HG03558 (cell line): ENCODE results near the gene ZNF688.
A peak's percentile ranks its signal among the peaks of the same experiment; 100 is the strongest.
"Not testable (repeated sequence)": the region's sequence is repeated elsewhere in the genome, so short reads cannot be mapped to it uniquely, and the experiment has no call there.

Experiments
- ATAC-seq: cut with Tn5 transposase; IDR thresholded peaks from one replicate; pipeline ENCODE4 v1.9.1; 2021; ENCODE audit warnings: moderate number of reproducible peaks; ENCODE audit not compliant: unreplicated experiment; ENCODE audit errors: extremely low read depth

The ZNF688 gene

DNA sequence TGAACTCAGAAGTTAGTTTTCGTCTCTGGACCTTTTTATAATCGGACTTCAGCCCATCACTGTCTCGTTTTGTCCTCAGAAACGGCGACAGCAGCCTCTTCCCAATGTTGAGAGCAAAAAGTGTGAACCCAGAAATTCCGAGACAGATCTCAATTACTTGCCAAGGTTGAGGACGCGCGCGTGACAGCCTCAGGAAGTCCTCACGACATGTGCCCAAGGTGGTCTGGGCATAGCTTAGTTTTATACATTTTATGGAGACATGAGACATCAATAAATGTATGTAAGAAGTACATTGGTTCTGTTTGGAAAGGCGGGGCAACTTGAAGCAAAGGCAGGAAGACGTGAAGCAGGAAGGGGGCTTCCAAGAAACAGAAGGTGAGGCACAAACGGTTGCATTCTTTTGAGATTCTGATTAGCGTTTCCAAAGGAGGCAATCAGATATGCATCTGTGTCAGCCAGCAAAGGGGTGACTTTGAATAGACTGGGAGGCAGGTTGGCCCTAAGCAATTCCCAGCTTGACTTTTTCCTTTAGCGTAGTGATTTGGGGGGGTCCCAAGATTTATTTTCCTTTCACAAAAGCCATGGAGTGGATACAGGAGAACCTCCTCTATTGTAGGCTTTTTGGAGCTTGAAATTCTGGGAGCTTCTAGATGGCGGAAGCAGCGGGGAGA is 36.3 kb downstream of the ZNF688 start:
- no peak for ATAC-seq

GRCh38 chr16:30534368-30535105 is 37.0 kb downstream of the ZNF688 start, which contains the start of gene ZNF747:
TSS of gene ZNF747 (minus strand) at chr16:30534858. CDS start at chr16:30534679, 179 bp downstream.
- no peak for ATAC-seq

DNA sequence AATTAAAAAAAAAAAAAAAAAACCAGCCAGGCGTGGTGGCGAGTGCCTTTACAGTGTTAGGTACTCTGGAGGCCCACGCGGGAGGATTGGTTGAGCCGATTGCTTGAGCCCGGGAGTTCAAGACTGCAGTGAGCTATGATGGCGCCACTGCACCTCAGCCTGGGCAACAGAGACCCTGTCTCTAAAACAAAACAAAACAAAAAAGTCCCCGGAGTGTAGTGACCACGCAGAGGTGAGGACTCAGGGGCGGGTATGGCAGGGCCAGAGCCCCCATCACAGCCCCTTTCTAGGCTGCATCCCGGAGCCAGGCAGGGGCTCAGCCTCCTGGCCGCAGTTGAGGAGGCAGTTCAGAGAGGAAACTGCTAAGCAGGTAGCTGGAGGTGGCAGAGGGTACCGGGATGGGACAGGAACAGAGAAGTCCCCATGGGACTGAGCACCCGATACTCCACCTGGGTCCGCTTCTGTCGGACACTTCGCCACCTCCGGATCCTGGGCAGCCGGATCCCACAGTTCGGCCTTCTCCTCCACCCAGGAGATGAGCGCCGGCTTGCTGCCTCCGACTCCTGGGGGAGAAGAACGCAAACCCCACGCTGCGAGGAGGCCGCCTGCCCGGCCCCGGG is 37.7 kb downstream of the ZNF688 start:
- ATAC-seq: no peak

DNA sequence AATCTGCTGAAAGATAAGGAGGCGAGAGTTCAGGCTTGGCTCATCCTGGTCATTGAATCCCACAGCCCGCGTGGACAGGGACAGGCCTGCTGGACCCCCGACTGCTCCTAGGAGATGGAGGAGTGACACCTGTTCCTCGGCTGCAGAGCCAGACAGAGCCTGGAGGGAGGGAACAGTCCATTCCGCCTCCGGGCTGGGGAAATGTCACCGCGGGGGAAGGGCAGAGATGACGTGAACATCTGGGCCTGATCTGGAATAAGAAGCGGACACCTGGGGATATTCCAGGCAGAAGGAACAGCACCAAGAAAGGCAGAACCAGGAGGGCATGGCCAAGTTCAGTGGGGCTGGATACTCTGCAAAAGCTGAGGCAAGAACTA is 38.4 kb downstream of the ZNF688 start:
- no peak for ATAC-seq

- ATAC-seq: no peak
These were observed 39.0 kb downstream of the ZNF688 start for GRCh38 chr16:30532285-30533145.

GRCh38 chr16:30530163-30531037 is 41.1 kb downstream of the ZNF688 start:
- ATAC-seq: no peak

- ATAC-seq: no peak
These were observed 42.6 kb downstream of the ZNF688 start for GRCh38 chr16:30528799-30529457.

DNA sequence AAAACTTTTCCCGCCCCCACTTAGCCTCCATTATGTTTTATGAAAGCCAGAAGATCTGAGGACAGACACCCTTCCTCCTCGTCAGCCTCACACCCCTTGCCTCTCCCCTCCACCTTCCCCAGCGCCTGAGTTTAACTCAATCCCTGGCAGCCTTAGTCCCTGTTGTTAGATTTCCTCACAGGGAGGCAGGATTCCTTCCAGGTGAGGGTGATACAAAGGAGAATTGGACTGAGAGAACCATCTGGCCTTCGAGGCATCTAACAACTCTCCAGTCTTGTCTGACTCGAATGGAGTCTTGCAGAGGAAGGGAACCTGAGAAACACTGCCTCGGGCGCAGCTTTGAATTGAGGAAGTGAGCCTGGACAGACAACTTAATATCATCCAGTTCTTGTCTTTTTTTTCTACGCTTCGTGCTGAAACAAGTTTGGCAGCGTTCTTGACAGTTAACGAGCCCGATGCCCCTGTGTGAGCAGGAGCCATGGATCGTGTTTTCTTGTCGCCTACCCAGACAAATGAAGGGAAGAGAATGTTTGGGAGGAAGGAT is 43.8 kb downstream of the ZNF688 start:
- no peak for ATAC-seq

DNA sequence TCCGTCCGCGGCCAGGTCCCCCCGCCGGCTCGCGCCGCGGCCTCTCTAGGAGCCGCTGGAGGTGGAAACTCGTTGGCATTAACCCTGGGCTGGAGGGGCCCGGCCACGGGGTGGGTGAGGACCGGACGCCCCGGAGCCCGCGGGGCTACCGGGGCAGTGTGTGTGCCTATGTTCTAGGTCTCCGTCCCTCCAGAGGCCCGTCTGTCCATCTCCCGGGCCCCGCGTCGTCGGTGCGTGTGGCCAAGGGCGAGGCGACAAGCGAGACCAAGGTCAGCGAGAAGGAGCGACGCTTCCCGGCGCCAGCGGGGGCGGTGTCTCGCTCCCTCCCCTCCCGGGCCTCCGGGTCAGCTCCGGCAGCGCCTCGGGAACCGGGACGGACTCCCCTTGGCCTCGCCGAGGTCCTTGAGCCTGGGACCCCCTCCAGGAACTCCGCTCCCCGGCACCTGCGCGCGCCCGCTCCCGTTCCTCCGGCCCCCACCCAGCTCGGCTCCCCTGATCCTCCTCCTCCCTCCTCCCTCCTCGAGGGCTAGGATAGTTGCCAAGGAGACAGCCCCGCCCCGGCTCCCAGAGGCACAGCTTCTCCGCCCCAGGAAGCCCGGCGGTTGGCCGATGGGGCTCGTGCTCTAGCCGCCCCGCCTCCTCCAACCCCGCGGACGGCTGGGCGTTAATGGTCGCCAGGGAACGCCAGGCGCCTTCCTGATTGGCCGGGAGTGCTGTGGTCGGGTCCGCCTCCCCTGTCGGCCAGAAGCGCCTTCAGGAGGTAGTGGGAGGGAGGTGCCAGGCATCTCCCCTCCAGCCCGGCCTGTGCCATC is 44.5 kb downstream of the ZNF688 start:
- ATAC-seq: peak; percentile 39

DNA sequence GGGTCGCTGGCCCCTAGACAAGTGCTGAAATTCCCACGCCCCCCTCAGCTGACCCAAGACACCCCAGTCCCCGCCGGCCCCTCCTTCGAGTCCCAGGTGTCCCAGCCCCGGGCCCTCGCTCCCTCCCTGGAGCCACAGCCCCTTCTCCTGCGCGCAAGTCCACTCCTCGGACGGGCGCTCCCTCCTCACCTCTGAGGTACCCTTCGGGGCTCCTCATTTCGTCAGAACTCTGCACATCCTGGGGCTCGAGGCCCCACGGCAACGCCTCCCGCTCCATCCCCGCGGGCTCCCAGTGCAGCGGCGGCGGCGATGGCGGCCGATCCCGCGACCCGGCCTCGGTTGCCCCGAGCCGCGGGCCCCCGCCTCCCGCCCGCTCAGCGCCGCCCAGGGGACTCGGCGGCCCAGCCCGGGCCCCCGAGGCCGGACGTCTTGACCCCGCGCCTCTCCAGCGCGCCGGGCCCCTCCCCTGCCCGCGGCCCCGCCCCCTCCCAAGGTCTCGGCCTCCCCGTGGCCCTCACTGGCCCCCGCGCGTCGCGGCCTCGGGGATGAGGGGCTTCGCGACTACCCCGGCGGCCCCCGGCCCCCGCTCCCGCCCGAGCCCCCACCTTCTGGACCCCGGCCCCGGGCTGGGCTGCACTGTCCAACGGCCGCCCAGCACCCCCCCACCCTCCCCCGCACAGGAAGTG is 45.2 kb downstream of the ZNF688 start, which contains the start of gene ZNF768:
Gene ZNF768, minus strand, starts transcription at position 430 of the 686 bp plus-strand sequence. Its CDS starts 153 bp downstream, at position 277.
- ATAC-seq: peak; percentile 19

GRCh38 chr16:30525844-30526136 is 45.7 kb downstream of the ZNF688 start:
- ATAC-seq: no peak

- ATAC-seq: no peak
These were observed 46.6 kb downstream of the ZNF688 start for GRCh38 chr16:30524575-30525568.

- ATAC-seq: no peak
These were observed 47.5 kb downstream of the ZNF688 start for GRCh38 chr16:30523768-30524574.

DNA sequence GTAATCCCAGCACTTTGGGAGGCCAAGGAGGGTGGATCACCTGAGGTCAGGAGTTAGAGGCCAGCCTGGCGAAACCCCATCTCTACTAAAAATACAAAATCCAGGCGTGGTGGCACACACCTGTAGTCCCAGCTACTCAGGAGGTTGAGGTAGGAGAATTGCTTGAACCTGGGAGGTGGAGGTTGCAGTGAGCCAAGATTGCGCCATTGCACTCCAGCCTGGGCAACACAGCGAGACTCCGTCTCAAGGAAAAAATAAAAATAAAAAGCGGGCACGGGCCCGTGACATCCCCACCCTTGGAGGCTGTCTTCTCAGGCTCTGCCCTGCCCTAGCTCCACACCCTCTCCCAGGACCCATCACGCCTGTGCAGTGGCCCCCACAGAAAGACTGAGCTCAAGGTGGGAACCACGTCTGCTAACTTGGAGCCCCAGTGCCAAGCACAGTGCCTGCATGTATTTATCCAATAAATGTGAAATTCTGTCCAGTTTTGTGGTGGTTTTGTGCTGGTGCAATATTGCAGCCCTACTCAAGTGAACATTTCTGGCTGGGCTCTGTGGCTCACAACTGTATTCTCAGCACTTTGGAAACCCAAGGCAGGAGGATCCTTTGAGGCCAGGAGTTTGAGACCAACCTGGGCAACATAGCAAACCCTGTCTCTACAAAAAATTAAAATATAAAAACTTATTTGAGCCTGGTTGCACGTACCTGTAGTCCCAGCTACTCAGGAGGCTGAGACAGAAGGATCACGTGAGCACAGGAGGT is 48.6 kb downstream of the ZNF688 start:
- not testable (repeated sequence) for ATAC-seq
